Activated CD8-positive, alpha-beta memory T cell treated with anti-CD3 and anti-CD28 coated beads, Interleukin-2, amount 50 U/mL, for 1 hour (primary cell): ENCODE measurements around the gene ULBP1.
"Not testable (repeated sequence)": the region's sequence is repeated elsewhere in the genome, so short reads cannot be mapped to it uniquely, and the experiment has no call there.

Source experiments
- DNase-seq: peaks from one replicate; pipeline ENCODE4 v3.0.0-alpha.2; 2020; ENCODE audit errors: extremely low read depth

ULBP1 gene

GRCh38 chr6:150004783-150005717 is 41.3 kb downstream of the ULBP1 start:
- peak; percentile 69 for DNase-seq

- DNase-seq = no peak
Measured at GRCh38 chr6:150005761-150006651, 42.3 kb downstream of the ULBP1 start.

- no peak for DNase-seq
Measured at GRCh38 chr6:150006961-150007464, 43.3 kb downstream of the ULBP1 start.

GRCh38 chr6:150008588-150008987 is 44.8 kb downstream of the ULBP1 start:
- DNase-seq = no peak

- DNase-seq = not testable (repeated sequence)
Measured at GRCh38 chr6:150012846-150013784, 49.4 kb downstream of the ULBP1 start.

DNA sequence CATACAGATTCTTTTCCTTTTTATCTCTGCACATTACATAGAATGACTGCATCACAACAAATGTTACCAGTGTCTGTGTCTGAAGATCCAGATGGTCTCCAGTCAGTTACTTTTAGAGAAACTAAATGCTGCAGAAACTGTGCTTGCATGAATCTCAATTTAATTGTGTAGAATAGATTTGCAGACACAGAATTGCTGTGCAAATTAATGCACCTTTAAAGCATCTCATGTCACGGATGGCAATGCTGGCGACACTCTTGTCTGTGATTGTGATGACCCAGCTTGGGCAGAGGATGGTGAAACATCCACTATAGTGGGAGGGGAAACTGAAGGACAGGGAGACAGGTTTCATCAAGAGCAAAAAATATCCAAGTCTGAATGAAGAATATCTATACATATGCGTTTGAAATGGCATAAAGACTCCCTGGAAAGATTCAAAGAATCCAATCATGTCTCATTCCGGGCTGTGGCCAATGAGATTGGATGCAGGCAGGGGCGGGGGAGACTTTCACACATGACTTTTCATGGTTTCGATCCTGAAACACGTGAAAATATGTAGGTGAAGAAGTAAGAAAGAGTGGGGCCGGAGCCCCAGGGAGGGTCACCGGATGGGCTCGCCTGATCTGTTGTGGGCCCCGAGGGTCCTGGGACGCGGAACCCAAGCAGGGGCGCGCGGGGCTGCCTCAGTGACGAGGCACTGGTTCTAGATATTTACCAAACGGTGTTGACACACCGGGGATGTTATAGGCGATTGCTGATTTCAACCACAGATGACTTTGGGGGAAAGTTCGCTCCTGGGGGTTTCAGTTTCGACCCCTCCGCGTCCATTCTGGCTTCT is 50.3 kb downstream of the ULBP1 start:
- not testable (repeated sequence) for DNase-seq

- not testable (repeated sequence) for DNase-seq
Measured at GRCh38 chr6:150014623-150015280, 51.0 kb downstream of the ULBP1 start.

DNA sequence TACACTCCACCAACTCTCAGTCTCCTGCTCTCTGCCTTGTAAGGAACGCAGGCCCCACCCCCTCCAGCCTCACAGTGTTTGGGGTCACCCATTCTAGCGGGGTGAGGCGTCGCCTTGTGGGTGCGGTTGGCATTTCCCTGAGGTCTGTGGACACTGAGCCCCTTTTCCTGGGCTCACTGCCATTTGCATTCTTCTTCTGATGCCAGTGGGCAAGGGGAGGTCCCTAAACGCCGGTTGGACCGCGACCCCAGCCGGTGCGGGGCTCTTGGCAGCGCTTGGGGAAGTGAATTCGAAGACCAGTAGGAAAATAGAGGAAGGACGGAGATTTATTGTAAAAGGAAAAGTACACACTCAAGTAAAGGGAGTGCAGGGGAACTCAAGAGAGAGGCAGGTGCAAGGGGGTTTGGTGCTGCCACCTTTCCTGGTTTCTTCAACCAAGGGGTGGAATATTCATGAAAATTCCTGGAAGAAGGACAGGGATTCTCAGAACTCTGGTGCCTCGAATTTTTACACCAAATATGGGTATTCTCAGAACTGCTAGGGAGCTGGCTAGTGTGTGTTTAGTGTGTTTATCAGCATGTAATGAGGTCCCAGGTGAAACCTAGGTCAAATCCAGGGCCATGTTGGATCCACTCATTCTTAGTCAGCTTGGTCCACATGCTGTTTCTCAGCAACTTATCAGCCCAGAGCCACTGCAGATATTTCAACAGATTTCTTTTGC is 51.7 kb downstream of the ULBP1 start:
- not testable (repeated sequence) for DNase-seq

- DNase-seq = peak; percentile 36
Measured at GRCh38 chr6:150016324-150017185, 52.8 kb downstream of the ULBP1 start.

- DNase-seq = not testable (repeated sequence)
Measured at GRCh38 chr6:150017186-150017521, 53.4 kb downstream of the ULBP1 start.

- no peak for DNase-seq
Measured at GRCh38 chr6:150018846-150019580, 55.3 kb downstream of the ULBP1 start.

- not testable (repeated sequence) for DNase-seq
Measured at GRCh38 chr6:150021870-150022269, 58.1 kb downstream of the ULBP1 start.
